SU-DHL-6 (cell line): ENCODE measurements around the gene PRODH2.

Source experiments
- H2AFZ ChIP-seq: fragments of 200-600 bp; sonication (generic); 2 replicates; pipeline ENCODE4 v1.6.1; 2014; ENCODE audit warnings: low read depth, mild to moderate bottlenecking, moderate library complexity, mixed read lengths, antibody characterized with exemption, low read length; ENCODE audit not compliant: severe bottlenecking
- H3F3A ChIP-seq: fragments of 200-600 bp; shearing (Covaris generic); 2 replicates; pipeline ENCODE4 v1.6.0; 2016; ENCODE audit warnings: antibody characterized with exemption, mild to moderate bottlenecking; ENCODE audit not compliant: insufficient read depth
- H3K27ac ChIP-seq: fragments of 200-600 bp; sonication (generic); 2 replicates; pipeline ENCODE4 v1.5.1; 2016; ENCODE audit warnings: low read depth, mild to moderate bottlenecking, low read length, moderate library complexity, mixed read lengths
- H3K27me3 ChIP-seq: fragments of 200-600 bp; sonication (generic), shearing (Covaris generic); 2 replicates; pipeline ENCODE4 v1.6.0; 2014; ENCODE audit warnings: mild to moderate bottlenecking, low read length
- H3K36me3 ChIP-seq: fragments of 200-600 bp; sonication (generic); 2 replicates; pipeline ENCODE4 v1.6.1; 2014; ENCODE audit warnings: mild to moderate bottlenecking, low read length, mixed read lengths
- H3K4me2 ChIP-seq: fragments of 300-600, 200-600 bp; shearing (Covaris generic), sonication (generic); 2 replicates; pipeline ENCODE4 v1.6.0; 2014; ENCODE audit warnings: low read length, low read depth, mild to moderate bottlenecking; ENCODE audit not compliant: poor library complexity, severe bottlenecking
- H3K4me3 ChIP-seq: fragments of 200-600 bp; sonication (generic); 2 replicates; pipeline ENCODE4 v1.5.1; 2014; ENCODE audit warnings: antibody characterized with exemption, low read length, mild to moderate bottlenecking, mixed read lengths; ENCODE audit not compliant: insufficient read depth, poor library complexity, severe bottlenecking
- H3K79me2 ChIP-seq: fragments of 200-600 bp; sonication (generic); 2 replicates; pipeline ENCODE4 v1.6.1; 2014; ENCODE audit warnings: mild to moderate bottlenecking, low read length, moderate library complexity; ENCODE audit not compliant: insufficient read depth
- H3K9ac ChIP-seq: fragments of 200-600 bp; sonication (generic); 2 replicates; pipeline ENCODE4 v1.7.0; 2014; ENCODE audit warnings: mild to moderate bottlenecking, low read length
- H3K9me2 ChIP-seq: fragments of 200-600 bp; sonication (generic); replicated peaks from 2 replicates; pipeline ENCODE4 v1.6.1; 2014; ENCODE audit warnings: low read length; ENCODE audit not compliant: insufficient read depth
- H3K9me3 ChIP-seq: fragments of 200-600 bp; sonication (generic); 2 replicates; pipeline ENCODE4 v1.6.1; 2014; ENCODE audit warnings: low read length, mixed read lengths; ENCODE audit not compliant: insufficient read depth
- H4K20me1 ChIP-seq: fragments of 200-600 bp; sonication (generic); 2 replicates; pipeline ENCODE4 v1.6.1; 2014; ENCODE audit warnings: low read depth, mild to moderate bottlenecking, antibody characterized with exemption, low read length, moderate library complexity, mixed read lengths
- CTCF ChIP-seq: fragments of 200-600 bp; sonication (generic); IDR thresholded peaks from one replicate; pipeline ENCODE4 v1.5.1; 2017; ENCODE audit warnings: antibody characterized with exemption, mild to moderate bottlenecking, low read length, moderate library complexity; ENCODE audit not compliant: insufficient read depth, poor library complexity, severe bottlenecking
- EZH2phosphoT487 ChIP-seq: fragments of 200-600 bp; sonication (generic), shearing (Covaris generic); conservative IDR thresholded peaks from 2 replicates; pipeline ENCODE4 v1.6.1; 2018; ENCODE audit warnings: mild to moderate bottlenecking, antibody characterized with exemption, low read length, moderate library complexity, mixed read lengths

Gene PRODH2

GRCh38 chr19:35786299-35787160 lies 26.1 kb downstream of the PRODH2 start:
- no peak overlapping the region for H2AFZ ChIP-seq
- H3K27me3 ChIP-seq, result no peaks in the 10 kb centered on the region

GRCh38 chr19:35785339-35785627 lies 27.4 kb downstream of the PRODH2 start:
- no peaks in the 10 kb centered on the region for H3K9me2 ChIP-seq
- no peak overlapping the region for H3K4me3 ChIP-seq
- TF ChIP-seq CTCF, result no peak
- TF ChIP-seq EZH2phosphoT487, result no peak
- H2AFZ ChIP-seq, result no peak overlapping the region
- no peaks in the 10 kb centered on the region for H3F3A ChIP-seq
- H3K9ac ChIP-seq, result no peak overlapping the region
- H3K27me3 ChIP-seq, result no peaks in the 10 kb centered on the region
- no peaks in the 10 kb centered on the region for H3K9me3 ChIP-seq
- H3K27ac ChIP-seq, result no peak overlapping the region
- no peak overlapping the region for H3K4me2 ChIP-seq
- H4K20me1 ChIP-seq, result no peaks in the 10 kb centered on the region
- no peaks in the 10 kb centered on the region for H3K36me3 ChIP-seq
- H3K79me2 ChIP-seq, result no peaks in the 10 kb centered on the region

More at GRCh38 chr19:35786299-35787160, 26.1 kb downstream of the PRODH2 start:
- TF ChIP-seq CTCF, result no peak
- TF ChIP-seq EZH2phosphoT487, result no peak
- Histone ChIP-seq H3K9me2 (no peaks in the 10 kb centered on the region), H3K4me2 (no peak overlapping the region), H3K9me3 (no peaks in the 10 kb centered on the region), H3K36me3 (no peaks in the 10 kb centered on the region), H4K20me1 (no peaks in the 10 kb centered on the region), H3K27ac (no peak overlapping the region), H3K79me2 (no peaks in the 10 kb centered on the region), H3K9ac (no peak overlapping the region), H3K4me3 (no peak overlapping the region), H3F3A (no peaks in the 10 kb centered on the region)

- Histone ChIP-seq H4K20me1 (no peaks in the 10 kb centered on the region), H3F3A (no peaks in the 10 kb centered on the region), H3K27ac (no peak overlapping the region), H3K79me2 (no peaks in the 10 kb centered on the region), H3K4me2 (no peak overlapping the region), H3K4me3 (no peak overlapping the region), H3K9me2 (no peaks in the 10 kb centered on the region), H3K9ac (no peak overlapping the region), H2AFZ (no peak overlapping the region), H3K9me3 (no peaks in the 10 kb centered on the region), H3K27me3 (no peaks in the 10 kb centered on the region), H3K36me3 (no peaks in the 10 kb centered on the region)
- no peak for TF ChIP-seq CTCF
- TF ChIP-seq EZH2phosphoT487, result no peak
Measured at GRCh38 chr19:35784503-35785338, 27.9 kb downstream of the PRODH2 start.
